Lung (tissue), 12 donors: ENCODE measurements around the gene TOPBP1. TPM values are rescaled to one million over a fixed set of nuclear protein-coding genes. Genes with fewer than 3 reads are reported as not detected.

Experiments
- ATAC-seq: fragments of 200-7000 bp; cut with Tn5 transposase; one replicate; pipeline ENCODE4 v1.9.1; 2020; ENCODE audit warnings: moderate number of reproducible peaks; ENCODE audit not compliant: insufficient read depth, low FRiP score
- DNase-seq, 3 donors: peaks; one replicate each; pipeline ENCODE4 v3.0.0-alpha.2; 2013 to 2017
- H3K27ac ChIP-seq, 2 donors: one replicate each; pipeline ENCODE4 v1.5.1; 2013; ENCODE audit warnings: mild to moderate bottlenecking in 2 of 2, moderate library complexity in 2 of 2, control low read depth in 1 of 2, inconsistent platforms in 1 of 2, low read depth in 1 of 2, low read length in 1 of 2
- H3K27me3 ChIP-seq, 3 donors: one replicate each; pipeline ENCODE4 v1.5.1; 2013; ENCODE audit warnings: low read length in 2 of 3; ENCODE audit not compliant: control insufficient read depth in 3 of 3, insufficient read depth in 3 of 3
- H3K36me3 ChIP-seq, 4 donors: one replicate each; pipeline ENCODE4 v1.5.1; 2013; ENCODE audit warnings: low read length in 4 of 4, mild to moderate bottlenecking in 1 of 4, moderate library complexity in 1 of 4; ENCODE audit not compliant: control insufficient read depth in 4 of 4, insufficient read depth in 4 of 4
- H3K4me1 ChIP-seq, 5 donors: one replicate each; pipeline ENCODE4 v1.5.1; 2013; ENCODE audit warnings: low read length in 5 of 5, mild to moderate bottlenecking in 2 of 5, moderate library complexity in 1 of 5; ENCODE audit not compliant: control insufficient read depth in 5 of 5, insufficient read depth in 5 of 5
- H3K4me3 ChIP-seq: one replicate; pipeline ENCODE4 v1.5.1; 2013; ENCODE audit warnings: mild to moderate bottlenecking, control low read depth, moderate library complexity
- H3K9ac ChIP-seq, 2 donors: one replicate each; pipeline ENCODE4 v1.5.1; 2013; ENCODE audit warnings: low read length in 2 of 2, control low read depth in 1 of 2; ENCODE audit not compliant: insufficient read depth in 1 of 2
- H3K9me3 ChIP-seq, 4 donors: one replicate each; pipeline ENCODE4 v1.5.1; 2013; ENCODE audit warnings: low read length in 3 of 4, mild to moderate bottlenecking in 1 of 4, moderate library complexity in 1 of 4; ENCODE audit not compliant: control insufficient read depth in 4 of 4, insufficient read depth in 3 of 4
- whole genome bisulfite sequencing, 2 donors: extraction: QIAGEN DNeasy Blood & Tissue Kit; methylation state at CpG; one replicate each; pipeline ENCODE4 v1.1.7; 2013; 5-methylcytosine and 5-hydroxymethylcytosine counted together
- polyA plus RNA-seq, 2 donors: library from polyadenylated mRNA; stranded (reverse); fragments of 200-250 nt; gene quantifications; one replicate each; pipeline ENCODE4 v1.2.1, GENCODE V29; 2013
- total RNA-seq, 2 donors: library from RNA; depleted of rRNA in 1 of 2; stranded (reverse); fragments of >200 nt in 1 of 2; gene quantifications; one replicate each; pipeline ENCODE4 v1.2.1, GENCODE V29; 2014 to 2021
- TF ChIP-seq, protein P1 (sequence below): IDR thresholded peaks from 2 replicates; pipeline ENCODE4 v1.5.1; 2012; ENCODE audit warnings: mild to moderate bottlenecking; ENCODE audit errors: control extremely low read depth, extremely low read depth
- donor health status: control.
- donor health status: control.
- donor health status: Bipolar disorder and iron deficiency.
- donor health status: healthy.
- donor health status: DM: yes; HTN: yes; CAD: no.

The TOPBP1 gene
- total and polyA plus RNA-seq, 4 donors: 6.9 to 45.4 (median 13.7) TPM

DNA sequence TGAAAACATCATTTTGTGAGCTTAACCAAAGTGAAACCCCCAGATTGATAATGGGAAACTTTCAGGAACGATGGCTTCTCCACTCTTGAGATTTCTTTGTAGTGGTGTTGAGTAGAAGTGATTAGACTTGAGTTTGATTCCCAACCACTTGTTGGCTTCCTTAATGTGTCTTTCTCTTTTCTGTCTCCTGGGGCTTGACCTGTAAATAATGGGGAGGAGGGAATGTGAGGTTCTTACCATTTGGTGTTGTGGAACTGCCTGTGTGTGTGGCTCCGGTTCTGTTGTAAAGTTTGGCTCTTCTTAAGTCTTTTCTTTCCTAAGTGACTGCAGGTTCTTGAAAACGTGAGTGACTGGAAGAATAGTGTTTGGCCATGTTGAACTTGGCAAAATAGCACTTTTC, 85.6 kb downstream of the TOPBP1 start:
- Histone ChIP-seq H3K27ac (peak overlapping the region in 1 of 2 donors; percentile 1), H3K27me3 (no peaks in the 10 kb centered on the region), H3K9ac (peak overlapping the region in 1 of 2 donors; percentile 71), H3K36me3 (peaks cover 2 to 27% (median 12%) of the 10 kb centered on the region in 4 donors), H3K9me3 (no peaks in the 10 kb centered on the region), H3K4me1 (peaks cover 0 to 26% (median 21%) of the 10 kb centered on the region in 5 donors), H3K4me3 (peak overlapping the region; percentile 3)
- TF ChIP-seq, protein P1, sequence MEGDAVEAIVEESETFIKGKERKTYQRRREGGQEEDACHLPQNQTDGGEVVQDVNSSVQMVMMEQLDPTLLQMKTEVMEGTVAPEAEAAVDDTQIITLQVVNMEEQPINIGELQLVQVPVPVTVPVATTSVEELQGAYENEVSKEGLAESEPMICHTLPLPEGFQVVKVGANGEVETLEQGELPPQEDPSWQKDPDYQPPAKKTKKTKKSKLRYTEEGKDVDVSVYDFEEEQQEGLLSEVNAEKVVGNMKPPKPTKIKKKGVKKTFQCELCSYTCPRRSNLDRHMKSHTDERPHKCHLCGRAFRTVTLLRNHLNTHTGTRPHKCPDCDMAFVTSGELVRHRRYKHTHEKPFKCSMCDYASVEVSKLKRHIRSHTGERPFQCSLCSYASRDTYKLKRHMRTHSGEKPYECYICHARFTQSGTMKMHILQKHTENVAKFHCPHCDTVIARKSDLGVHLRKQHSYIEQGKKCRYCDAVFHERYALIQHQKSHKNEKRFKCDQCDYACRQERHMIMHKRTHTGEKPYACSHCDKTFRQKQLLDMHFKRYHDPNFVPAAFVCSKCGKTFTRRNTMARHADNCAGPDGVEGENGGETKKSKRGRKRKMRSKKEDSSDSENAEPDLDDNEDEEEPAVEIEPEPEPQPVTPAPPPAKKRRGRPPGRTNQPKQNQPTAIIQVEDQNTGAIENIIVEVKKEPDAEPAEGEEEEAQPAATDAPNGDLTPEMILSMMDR: no peak
- 21 to 35% methylated on average over 3 of the region's 3 CpGs for WGBS, 2 donors
- DNase-seq (peak in 1 of 3 donors; percentile 8), ATAC-seq (no peak)

GRCh38 chr3:133575086-133575485, 86.7 kb downstream of the TOPBP1 start:
- Histone ChIP-seq H3K27me3 (no peaks in the 10 kb centered on the region), H3K4me1 (peaks cover 4 to 26% (median 21%) of the 10 kb centered on the region in 5 donors), H3K4me3 (peak overlapping the region; percentile 79), H3K27ac (peak overlapping the region; percentile 20 to 96), H3K9ac (peak overlapping the region; percentile 93 to 98), H3K9me3 (no peaks in the 10 kb centered on the region), H3K36me3 (peaks cover 2 to 27% (median 12%) of the 10 kb centered on the region in 4 donors)
- DNase-seq (peak in 1 of 3 donors; percentile 40), ATAC-seq (no peak)
- 27 to 43% methylated on average over 4 of the region's 4 CpGs for WGBS, 2 donors
- TF ChIP-seq, protein P1: no peak

DNA sequence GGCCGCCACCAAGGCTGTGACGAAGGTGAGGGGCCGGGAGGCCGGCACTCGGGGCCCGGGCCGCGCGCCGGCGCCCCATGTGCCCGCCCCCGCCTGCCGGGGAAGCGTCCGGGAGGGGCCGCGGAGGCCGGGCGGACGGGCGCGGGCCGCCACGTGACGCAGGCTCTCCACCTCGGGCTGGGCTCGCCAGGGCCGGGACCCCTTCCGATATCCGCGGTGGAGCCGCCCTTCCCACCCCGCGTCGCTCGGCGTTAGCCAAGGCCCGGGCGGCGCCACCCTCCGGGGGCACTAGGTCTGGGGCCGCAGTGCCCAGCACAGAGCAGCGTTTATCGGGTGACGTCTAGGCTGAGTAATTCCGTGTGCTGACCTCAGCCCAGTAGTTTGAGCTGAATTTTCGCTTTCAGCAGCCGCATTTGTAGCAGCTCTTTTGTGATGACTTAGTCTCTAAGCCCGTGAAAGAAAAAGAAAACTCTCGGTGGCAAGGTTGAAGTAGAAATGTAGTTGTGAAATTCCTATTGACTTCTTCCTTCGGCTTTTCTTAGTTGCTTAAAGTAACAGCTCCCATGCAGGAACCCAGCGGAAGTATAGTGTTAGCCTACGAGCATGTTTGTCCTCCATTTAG, 87.4 kb downstream of the TOPBP1 start:
- peak overlapping the region; percentile 93 to 98 for H3K9ac ChIP-seq
- H3K27me3 ChIP-seq: no peaks in the 10 kb centered on the region
- WGBS, 2 donors: 0% methylated on average over 36 to 54 of the region's 54 CpGs
- peaks cover 4 to 26% (median 21%) of the 10 kb centered on the region in 5 donors for H3K4me1 ChIP-seq
- no peaks in the 10 kb centered on the region for H3K9me3 ChIP-seq
- DNase-seq (peak; percentile 77 to 81 (median 77)), ATAC-seq (peak; percentile 19)
- TF ChIP-seq, protein P1: no peak
- peaks cover 2 to 25% (median 11%) of the 10 kb centered on the region in 4 donors for H3K36me3 ChIP-seq
- H3K27ac ChIP-seq: peak overlapping the region; percentile 96 to 99
- H3K4me3 ChIP-seq: peak overlapping the region; percentile 79
